CD14-positive monocyte (primary cell): ENCODE data around the gene EML6. TPM values are rescaled to one million over a fixed set of nuclear protein-coding genes. Genes with fewer than 3 reads are reported as not detected.

Experiments used
- DNase-seq, 3 donors: peaks; one replicate each; pipeline ENCODE4 v3.0.0-alpha.2; 2011 to 2022
- H2AFZ ChIP-seq: 2 replicates; pipeline ENCODE4 v1.6.0; 2012; ENCODE audit warnings: mild to moderate bottlenecking, low read depth, low read length, inconsistent platforms; ENCODE audit not compliant: insufficient read depth, poor library complexity, severe bottlenecking
- H3K27ac ChIP-seq, 2 donors: 1 replicate in 1 of 2; 2 replicates in 1 of 2; pipeline ENCODE4 v1.5.1; 2012 to 2013; ENCODE audit warnings: low read length in 2 of 2, control low read depth in 1 of 2, inconsistent platforms in 1 of 2, low read depth in 1 of 2, mild to moderate bottlenecking in 1 of 2
- H3K27me3 ChIP-seq, 2 donors: one replicate each; pipeline versions ENCODE4 v1.6.0 to v1.6.1; 2011 to 2013; ENCODE audit warnings: low read length in 2 of 2; ENCODE audit not compliant: control insufficient read depth in 2 of 2, insufficient read depth in 2 of 2
- H3K36me3 ChIP-seq, 2 donors: replicated peaks in 1 of 2; 1 replicate in 1 of 2; 2 replicates in 1 of 2; pipeline versions ENCODE4 v1.5.1 to v1.6.1; 2012 to 2013; ENCODE audit warnings: low read length in 2 of 2, control low read depth in 1 of 2, inconsistent platforms in 1 of 2, mild to moderate bottlenecking in 1 of 2; ENCODE audit not compliant: insufficient read depth in 2 of 2, control insufficient read depth in 1 of 2
- H3K4me1 ChIP-seq, 2 donors: 1 replicate in 1 of 2; 2 replicates in 1 of 2; pipeline versions ENCODE4 v1.5.1 to v1.6.1; 2012 to 2013; ENCODE audit warnings: low read length in 2 of 2, control low read depth in 1 of 2, inconsistent platforms in 1 of 2, mild to moderate bottlenecking in 1 of 2, moderate library complexity in 1 of 2; ENCODE audit not compliant: insufficient read depth in 2 of 2, control insufficient read depth in 1 of 2
- H3K4me2 ChIP-seq: replicated peaks from 2 replicates; pipeline ENCODE3; 2012; ENCODE audit warnings: low read length, moderate library complexity, mild to moderate bottlenecking; ENCODE audit not compliant: poor library complexity, severe bottlenecking; ENCODE audit errors: extremely low read depth
- H3K4me3 ChIP-seq, 3 experiments: fragments of 200-600 bp in 1 of 3; sonication (generic) in 1 of 3; replicated peaks in 1 of 3; 1 replicate in 2 of 3; 2 replicates in 1 of 3; pipeline ENCODE4 v1.5.1; 2011 to 2013; ENCODE audit warnings: low read length in 3 of 3, mild to moderate bottlenecking in 3 of 3, control low read depth in 2 of 3, low read depth in 2 of 3, inconsistent platforms in 1 of 3, moderate library complexity in 1 of 3
- H3K79me2 ChIP-seq: 2 replicates; pipeline ENCODE4 v1.6.0; 2012; ENCODE audit warnings: mild to moderate bottlenecking, control low read depth, inconsistent platforms, low read length, moderate library complexity; ENCODE audit not compliant: insufficient read depth
- H3K9ac ChIP-seq: 2 replicates; pipeline ENCODE4 v1.6.0; 2017; ENCODE audit warnings: low read length, mild to moderate bottlenecking; ENCODE audit not compliant: insufficient read depth, poor library complexity, severe bottlenecking
- H3K9me3 ChIP-seq, 2 donors: replicated peaks in 1 of 2; 1 replicate in 1 of 2; 2 replicates in 1 of 2; pipeline versions ENCODE4 v1.5.1 to v1.6.1; 2012 to 2013; ENCODE audit warnings: low read length in 2 of 2, control low read depth in 1 of 2; ENCODE audit not compliant: control insufficient read depth in 1 of 2, insufficient read depth in 1 of 2
- H4K20me1 ChIP-seq: 2 replicates; pipeline ENCODE4 v1.6.0; 2012; ENCODE audit warnings: mild to moderate bottlenecking, low read length, control low read depth, moderate library complexity; ENCODE audit not compliant: insufficient read depth
- H3K27ac Mint-ChIP-seq, 7 donors: one replicate each; pipeline ENCODE4 v1.8.0; 2020; ENCODE audit warnings: mild to moderate bottlenecking in 7 of 7, mixed read lengths in 7 of 7, moderate library complexity in 6 of 7, inconsistent platforms in 2 of 7
- H3K27me3 Mint-ChIP-seq, 3 donors: one replicate each; pipeline ENCODE4 v1.8.0; 2021 to 2022; ENCODE audit warnings: low read depth in 3 of 3, mild to moderate bottlenecking in 3 of 3, mixed read lengths in 3 of 3, moderate library complexity in 3 of 3, inconsistent platforms in 1 of 3
- H3K36me3 Mint-ChIP-seq, 2 donors: one replicate each; pipeline ENCODE4 v1.8.0; 2020; ENCODE audit warnings: mixed read lengths in 2 of 2, inconsistent platforms in 1 of 2, mild to moderate bottlenecking in 1 of 2
- H3K4me1 Mint-ChIP-seq: one replicate; pipeline ENCODE4 v1.8.0; 2020; ENCODE audit warnings: mild to moderate bottlenecking, mixed read lengths
- H3K4me3 Mint-ChIP-seq, 2 donors: one replicate each; pipeline ENCODE4 v1.8.0; 2020; ENCODE audit warnings: mild to moderate bottlenecking in 2 of 2, mixed read lengths in 2 of 2, moderate library complexity in 1 of 2
- H3K9me3 Mint-ChIP-seq, 7 donors: one replicate each; pipeline ENCODE4 v1.8.0; 2020 to 2022; ENCODE audit warnings: mixed read lengths in 7 of 7, mild to moderate bottlenecking in 6 of 7, moderate library complexity in 6 of 7, inconsistent platforms in 2 of 7
- CTCF ChIP-seq: fragments of 200-600 bp; IDR thresholded peaks from one replicate; pipeline ENCODE4 v1.8.0; 2022; ENCODE audit warnings: antibody characterized with exemption, mild to moderate bottlenecking
- WGBS: methylation state at CpG from one replicate; pipeline ENCODE4 v1.1.5; 2013; ENCODE audit warnings: missing lambda C conversion rate; ENCODE audit not compliant: insufficient coverage; 5-methylcytosine and 5-hydroxymethylcytosine counted together
- intact Hi-C, 2 donors: fragments of 100-400 bp; cut with micrococcal nuclease; formaldehyde crosslinking; loops; one replicate each; pipeline versions ENCODE4 v1.15.0 to v1.15.1; 2023
- polyA plus RNA-seq, 3 donors: library from polyadenylated mRNA; depleted of rRNA in 1 of 3; unstranded in 2 of 3; stranded (reverse) in 1 of 3; fragments of 300-500 nt in 2 of 3; fragments of >200 nt in 1 of 3; fragmentation: Illumina TruSeq in 2 of 3; gene quantifications; 1 replicate in 2 of 3; 2 replicates in 1 of 3; pipeline ENCODE4 v1.2.3, GENCODE V29; 2012 to 2021

Gene EML6
- polyA plus RNA-seq, 3 donors = 0.79 TPM; not detected in 2

- no peaks in the 10 kb centered on the region for H4K20me1 ChIP-seq
- no peak for DNase-seq
- no peaks in the 10 kb centered on the region for H3K36me3 ChIP-seq
- H3K4me1 ChIP-seq = no peaks in the 10 kb centered on the region
- 80% methylated on average over 7 of the region's 11 CpGs for WGBS
- no peaks in the 10 kb centered on the region for H3K36me3 Mint-ChIP-seq
- H3K4me1 Mint-ChIP-seq = peaks cover 3% of the 10 kb centered on the region
- no peaks in the 10 kb centered on the region for H3K79me2 ChIP-seq
- H3K27ac Mint-ChIP-seq = no peak overlapping the region
- no peak overlapping the region for H3K9ac ChIP-seq
- H3K4me3 Mint-ChIP-seq = no peak overlapping the region
- no peak for TF ChIP-seq CTCF
- H2AFZ ChIP-seq = no peak overlapping the region
- peaks cover 0 to 2% (median 1%) of the 10 kb centered on the region in 3 donors for H3K27me3 Mint-ChIP-seq
- no peak overlapping the region for H3K4me2 ChIP-seq
- no peak overlapping the region for H3K4me3 ChIP-seq
- H3K27me3 ChIP-seq = no peaks in the 10 kb centered on the region
- intact Hi-C loops = no loop called here
- H3K9me3 ChIP-seq = no peaks in the 10 kb centered on the region
- H3K27ac ChIP-seq = no peak overlapping the region
- H3K9me3 Mint-ChIP-seq = no peaks in the 10 kb centered on the region
Observed at GRCh38 chr2:54897420-54898310, 174.2 kb downstream of the EML6 start.

GRCh38 chr2:54898456-54899226 lies 175.2 kb downstream of the EML6 start:
- H3K79me2 ChIP-seq = no peaks in the 10 kb centered on the region
- no peak overlapping the region for H3K4me2 ChIP-seq
- H4K20me1 ChIP-seq = no peaks in the 10 kb centered on the region
- no peaks in the 10 kb centered on the region for H3K9me3 Mint-ChIP-seq
- no peak overlapping the region for H3K4me3 Mint-ChIP-seq
- H3K9ac ChIP-seq = no peak overlapping the region
- H2AFZ ChIP-seq = no peak overlapping the region
- no peaks in the 10 kb centered on the region for H3K27me3 ChIP-seq
- H3K27me3 Mint-ChIP-seq = peaks cover 0 to 2% (median 0%) of the 10 kb centered on the region in 3 donors
- peaks cover 4% of the 10 kb centered on the region for H3K4me1 Mint-ChIP-seq
- no peak overlapping the region for H3K27ac Mint-ChIP-seq
- 100% methylated on average over 2 of the region's 7 CpGs for WGBS
- no peaks in the 10 kb centered on the region for H3K36me3 ChIP-seq
- intact Hi-C loops = no loop called here
- H3K27ac ChIP-seq = no peak overlapping the region
- H3K36me3 Mint-ChIP-seq = no peaks in the 10 kb centered on the region
- no peak for DNase-seq
- no peak overlapping the region for H3K4me3 ChIP-seq
- no peak for TF ChIP-seq CTCF
- no peaks in the 10 kb centered on the region for H3K9me3 ChIP-seq
- H3K4me1 ChIP-seq = peaks cover under 1 to 4% of the 10 kb centered on the region in 2 donors
